Left kidney (tissue), 2 donors: Measurements from ENCODE around the gene KRTAP5-7. TPM values are rescaled to one million over a fixed set of nuclear protein-coding genes. Genes with fewer than 3 reads are reported as not detected.

Experiments used
- DNase-seq: peaks from one replicate; pipeline ENCODE4 v3.0.0-alpha.2; 2013
- polyA plus RNA-seq: library from polyadenylated mRNA; unstranded; fragments of 120-200 nt; gene quantifications from one replicate; pipeline ENCODE4 v1.2.1, GENCODE V29; 2013; ENCODE audit not compliant: insufficient read length

The KRTAP5-7 gene
- polyA plus RNA-seq, 1 donor: 0.25 TPM

GRCh38 chr11:71495286-71496230 is 31.5 kb upstream of the KRTAP5-7 start:
- DNase-seq: no peak

- DNase-seq: no peak
Measured at GRCh38 chr11:71496421-71496820, 30.6 kb upstream of the KRTAP5-7 start.

GRCh38 chr11:71498091-71498490 is 29.0 kb upstream of the KRTAP5-7 start:
- DNase-seq: no peak

GRCh38 chr11:71499125-71499524 is 27.9 kb upstream of the KRTAP5-7 start:
- DNase-seq: no peak

GRCh38 chr11:71499546-71499945 is 27.5 kb upstream of the KRTAP5-7 start:
- DNase-seq: no peak

GRCh38 chr11:71500601-71501021 is 26.5 kb upstream of the KRTAP5-7 start:
- no peak for DNase-seq

- no peak for DNase-seq
Measured at GRCh38 chr11:71501071-71501985, 25.7 kb upstream of the KRTAP5-7 start.

- no peak for DNase-seq
Measured at GRCh38 chr11:71502026-71502425, 25.0 kb upstream of the KRTAP5-7 start.

GRCh38 chr11:71502871-71503435 is 24.1 kb upstream of the KRTAP5-7 start:
- no peak for DNase-seq

- DNase-seq: no peak
Measured at GRCh38 chr11:71504531-71504930, 22.5 kb upstream of the KRTAP5-7 start.

- DNase-seq: no peak
Measured at GRCh38 chr11:71505001-71505400, 22.1 kb upstream of the KRTAP5-7 start.

- DNase-seq: no peak
Measured at GRCh38 chr11:71505781-71506180, 21.3 kb upstream of the KRTAP5-7 start.

- DNase-seq: no peak
Measured at GRCh38 chr11:71507102-71507501, 20.0 kb upstream of the KRTAP5-7 start.

GRCh38 chr11:71518506-71519471 is 8.3 kb upstream of the KRTAP5-7 start:
- no peak for DNase-seq

GRCh38 chr11:71519546-71519945 is 7.5 kb upstream of the KRTAP5-7 start:
- DNase-seq: no peak

- DNase-seq: no peak
Measured at GRCh38 chr11:71525188-71525937, 1.7 kb upstream of the KRTAP5-7 start.

- DNase-seq: no peak
Measured at GRCh38 chr11:71525938-71526495, 1.1 kb upstream of the KRTAP5-7 start.

- no peak for DNase-seq
Measured at GRCh38 chr11:71527576-71528210, 626 bp downstream of the KRTAP5-7 start.

GRCh38 chr11:71530602-71531001 is 3.5 kb downstream of the KRTAP5-7 start:
- peak; percentile 17 for DNase-seq
